ENCODE measurements around the gene SUMO2.

DNA sequence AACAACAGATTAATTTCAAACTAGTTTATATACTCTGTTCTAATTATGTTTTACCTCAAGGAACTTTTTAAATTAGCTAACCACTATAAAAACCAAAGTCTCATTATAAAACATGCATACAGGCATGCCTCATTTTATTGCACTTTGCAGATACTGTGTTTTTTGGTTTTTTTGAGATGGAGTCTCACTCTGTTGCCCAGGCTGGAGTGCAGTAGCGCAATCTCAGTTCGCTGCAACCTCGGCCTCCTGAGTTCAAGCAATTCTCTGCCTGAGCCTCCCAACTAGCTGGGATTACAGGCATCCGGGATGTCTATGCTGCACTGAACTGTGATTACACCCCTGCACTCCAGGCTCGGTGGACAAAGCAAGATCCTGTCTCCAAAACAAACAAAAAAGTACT lies 19.7 kb downstream of the SUMO2 start:
- TF ChIP-seq CTCF (IDR thresholded peaks at IDR 0.05) (no peak), POLR2A (IDR thresholded peaks at IDR 0.05) (no peak), POLR2AphosphoS5 (IDR thresholded peaks at IDR 0.05) (no peak), EP300 (IDR thresholded peaks at IDR 0.05) (no peak)

Data from suprapubic skin (tissue), 4 donors.